Thymus (tissue), 11 donors: ENCODE results near the gene ZNF740. TPM values are rescaled to one million over a fixed set of nuclear protein-coding genes. Genes with fewer than 3 reads are reported as not detected.

ENCODE experiments used
- DNase-seq, 9 donors: peaks; one replicate each; pipeline ENCODE4 v3.0.0-alpha.2; 2013; ENCODE audit warnings: low spot score in 9 of 9, low read depth in 6 of 9, missing footprints in 1 of 9
- H3K27ac ChIP-seq, 2 donors: one replicate each; pipeline ENCODE4 v1.5.1; 2013; ENCODE audit warnings: control low read depth in 1 of 2, low read depth in 1 of 2, low read length in 1 of 2, mild to moderate bottlenecking in 1 of 2, moderate library complexity in 1 of 2
- H3K27me3 ChIP-seq, 2 donors: one replicate each; pipeline ENCODE4 v1.5.1; 2013; ENCODE audit warnings: low read length in 1 of 2; ENCODE audit not compliant: control insufficient read depth in 2 of 2, insufficient read depth in 1 of 2
- H3K36me3 ChIP-seq, 2 donors: one replicate each; pipeline ENCODE4 v1.5.1; 2013; ENCODE audit warnings: low read length in 1 of 2, mild to moderate bottlenecking in 1 of 2, moderate library complexity in 1 of 2; ENCODE audit not compliant: control insufficient read depth in 2 of 2, insufficient read depth in 2 of 2
- H3K4me1 ChIP-seq, 2 donors: one replicate each; pipeline ENCODE4 v1.5.1; 2013; ENCODE audit warnings: low read length in 2 of 2; ENCODE audit not compliant: control insufficient read depth in 2 of 2, insufficient read depth in 2 of 2
- H3K4me3 ChIP-seq, 2 donors: one replicate each; pipeline ENCODE4 v1.5.1; 2013; ENCODE audit warnings: low read length in 2 of 2, control low read depth in 1 of 2, mild to moderate bottlenecking in 1 of 2
- H3K9me3 ChIP-seq, 2 donors: one replicate each; pipeline ENCODE4 v1.5.1; 2013; ENCODE audit warnings: low read length in 1 of 2, mild to moderate bottlenecking in 1 of 2; ENCODE audit not compliant: control insufficient read depth in 2 of 2, insufficient read depth in 1 of 2
- WGBS: extraction: QIAGEN DNeasy Blood & Tissue Kit; methylation state at CpG from one replicate; pipeline ENCODE4 v1.1.7; 2013; 5-methylcytosine and 5-hydroxymethylcytosine counted together
- polyA plus RNA-seq: library from polyadenylated mRNA; stranded (reverse); fragments of 200-250 nt; gene quantifications from one replicate; pipeline ENCODE4 v1.2.3, GENCODE V29; 2013
- total RNA-seq: library from RNA; stranded (reverse); fragments of 120-200 nt; gene quantifications from one replicate; pipeline ENCODE4 v1.2.4, GENCODE V29; 2013
- donor health status: healthy.

Gene ZNF740
- total and polyA plus RNA-seq, 2 donors, result 10.3 to 22.6 TPM

DNA sequence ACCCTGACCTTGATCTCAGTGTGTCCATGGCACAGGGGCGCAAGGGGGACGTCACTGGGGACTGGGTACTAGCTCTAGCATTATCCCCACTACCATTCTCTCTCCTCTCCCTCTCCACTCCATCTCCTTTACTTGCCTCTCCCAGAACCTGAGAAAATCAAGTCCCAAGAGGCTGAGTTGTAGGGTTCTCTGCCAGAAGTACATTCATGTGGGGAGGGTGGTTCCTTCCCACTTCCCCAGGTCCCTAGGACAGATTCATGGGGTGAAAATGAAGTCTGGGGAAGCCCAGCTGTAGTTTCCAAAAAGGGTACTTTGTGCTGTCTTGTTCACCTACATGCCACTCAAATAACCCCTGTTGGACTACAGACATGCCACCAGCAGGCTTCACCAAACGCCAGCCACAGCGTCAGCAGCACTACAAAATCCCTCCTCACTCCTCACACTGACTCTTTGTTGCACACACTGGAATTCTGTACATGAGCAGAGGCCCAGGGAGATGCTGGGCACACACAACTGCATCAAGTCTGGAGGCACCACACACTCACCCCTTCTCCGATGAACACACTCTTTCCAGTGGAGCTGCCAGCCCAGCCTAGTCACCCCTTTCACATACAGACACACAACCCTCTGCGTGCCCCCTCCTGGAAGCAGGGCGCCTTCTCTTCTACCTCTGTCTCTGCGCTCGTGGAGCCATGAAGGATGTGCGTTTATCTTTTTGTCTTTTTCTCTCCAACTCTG is 44.5 kb downstream of the ZNF740 start:
- 93% methylated on average over 10 of the region's 10 CpGs for WGBS
- Histone ChIP-seq H3K4me1 (peaks cover 14 to 56% of the 10 kb centered on the region in 2 donors), H3K36me3 (no peaks in the 10 kb centered on the region), H3K9me3 (no peaks in the 10 kb centered on the region), H3K27ac (peak overlapping the region; percentile 50), H3K27me3 (peaks cover 0 to 27% of the 10 kb centered on the region in 2 donors), H3K4me3 (no peak overlapping the region)
- no peak for DNase-seq

DNA sequence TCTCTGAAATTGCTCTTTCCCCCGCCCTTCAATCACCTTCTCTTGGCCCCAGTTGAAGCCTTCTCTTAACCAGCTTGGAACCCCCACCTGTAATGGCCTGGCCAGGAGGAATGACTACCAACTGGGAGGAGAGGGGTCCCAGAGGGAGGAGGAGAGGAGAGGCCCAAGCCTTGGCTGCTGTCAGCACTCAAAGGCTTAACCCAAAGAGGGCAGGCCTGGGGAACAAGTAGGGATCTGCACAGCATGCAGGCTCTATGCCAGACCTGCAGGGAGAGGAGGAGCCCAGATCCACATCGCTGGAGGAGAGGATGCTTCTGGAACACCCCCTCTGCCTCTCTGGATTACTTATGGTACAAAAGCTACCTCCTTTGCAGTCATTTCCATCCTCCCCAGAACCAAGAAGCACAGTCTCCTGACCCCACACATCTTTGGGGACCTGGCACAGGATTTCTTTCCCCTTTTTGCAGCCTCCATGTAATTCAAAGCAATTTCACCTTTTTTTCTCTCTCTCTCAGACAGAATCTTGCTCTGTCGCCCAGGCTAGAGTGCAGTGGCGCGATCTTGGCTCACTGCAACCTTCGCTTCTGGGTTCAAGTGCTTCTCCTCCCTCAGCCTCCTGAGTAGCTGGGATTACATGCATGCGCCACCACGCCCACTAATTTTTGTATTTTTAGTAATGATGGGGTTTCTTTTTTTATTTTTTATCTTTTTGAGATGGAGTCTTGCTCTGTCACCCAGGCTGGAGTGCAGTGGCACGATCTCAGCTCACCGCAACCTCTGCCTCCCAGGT is 45.3 kb downstream of the ZNF740 start:
- H3K36me3 ChIP-seq, result no peaks in the 10 kb centered on the region
- peaks cover 14 to 50% of the 10 kb centered on the region in 2 donors for H3K4me1 ChIP-seq
- H3K4me3 ChIP-seq, result no peak overlapping the region
- H3K27ac ChIP-seq, result peak overlapping the region; percentile 1 to 50
- no peaks in the 10 kb centered on the region for H3K9me3 ChIP-seq
- DNase-seq, result no peak
- 97% methylated on average over 10 of the region's 10 CpGs for WGBS
- peaks cover 0 to 26% of the 10 kb centered on the region in 2 donors for H3K27me3 ChIP-seq

- DNase-seq, result no peak
- peaks cover 0 to 7% of the 10 kb centered on the region in 2 donors for H3K9me3 ChIP-seq
- H3K27ac ChIP-seq, result no peak overlapping the region
- 96% methylated on average over 4 of the region's 4 CpGs for WGBS
- peaks cover 5 to 30% of the 10 kb centered on the region in 2 donors for H3K27me3 ChIP-seq
- H3K4me3 ChIP-seq, result no peak overlapping the region
- no peaks in the 10 kb centered on the region for H3K36me3 ChIP-seq
- peaks cover 16 to 53% of the 10 kb centered on the region in 2 donors for H3K4me1 ChIP-seq
These were observed 46.3 kb downstream of the ZNF740 start for GRCh38 chr12:53226815-53227214.

GRCh38 chr12:53227341-53227740 is 46.8 kb downstream of the ZNF740 start:
- H3K27ac ChIP-seq, result no peak overlapping the region
- DNase-seq, result no peak
- no peaks in the 10 kb centered on the region for H3K36me3 ChIP-seq
- no peak overlapping the region for H3K4me3 ChIP-seq
- WGBS, result over 99% methylated on average over 11 of the region's 11 CpGs
- peaks cover 0 to 7% of the 10 kb centered on the region in 2 donors for H3K9me3 ChIP-seq
- H3K27me3 ChIP-seq, result peaks cover 7 to 32% of the 10 kb centered on the region in 2 donors
- peaks cover 16 to 50% of the 10 kb centered on the region in 2 donors for H3K4me1 ChIP-seq

- no peak overlapping the region for H3K4me3 ChIP-seq
- no peak for DNase-seq
- H3K27me3 ChIP-seq, result peaks cover 7 to 33% of the 10 kb centered on the region in 2 donors
- no peaks in the 10 kb centered on the region for H3K36me3 ChIP-seq
- H3K4me1 ChIP-seq, result peaks cover 18 to 50% of the 10 kb centered on the region in 2 donors
- H3K9me3 ChIP-seq, result peaks cover 0 to 7% of the 10 kb centered on the region in 2 donors
- 94% methylated on average over 1 of the region's 1 CpG for WGBS
- H3K27ac ChIP-seq, result no peak overlapping the region
These were observed 47.3 kb downstream of the ZNF740 start for GRCh38 chr12:53227836-53228235.

DNA sequence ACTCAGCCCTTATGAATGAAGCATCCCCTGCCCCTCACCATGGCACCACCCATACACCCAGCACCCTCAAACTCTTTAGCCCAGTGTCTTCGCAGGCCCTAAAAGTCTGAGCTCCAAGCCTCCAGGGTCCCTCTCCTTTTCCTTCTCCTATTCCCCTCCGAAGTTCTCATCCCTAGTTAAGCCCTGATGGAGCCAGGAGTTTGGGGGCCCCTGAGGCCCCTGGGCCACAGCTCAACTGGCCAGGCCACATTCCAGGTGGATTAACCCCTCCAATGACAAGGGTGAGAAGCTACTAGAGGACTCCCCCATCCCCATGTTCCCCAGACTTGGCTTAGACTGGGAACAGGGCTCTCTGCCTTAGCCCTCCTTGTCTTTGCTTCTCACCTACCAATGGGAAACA is 48.9 kb downstream of the ZNF740 start:
- no peak for DNase-seq
- Histone ChIP-seq H3K27ac (no peak overlapping the region), H3K9me3 (peaks cover 0 to 13% of the 10 kb centered on the region in 2 donors), H3K4me3 (no peak overlapping the region), H3K36me3 (no peaks in the 10 kb centered on the region), H3K4me1 (peaks cover 17 to 50% of the 10 kb centered on the region in 2 donors), H3K27me3 (peaks cover 7 to 47% of the 10 kb centered on the region in 2 donors)
- 100% methylated on average over 2 of the region's 2 CpGs for WGBS

- no peaks in the 10 kb centered on the region for H3K36me3 ChIP-seq
- 96% methylated on average over 10 of the region's 10 CpGs for WGBS
- no peak for DNase-seq
- peaks cover 0 to 13% of the 10 kb centered on the region in 2 donors for H3K9me3 ChIP-seq
- H3K4me1 ChIP-seq, result peaks cover 22 to 50% of the 10 kb centered on the region in 2 donors
- peaks cover 7 to 50% of the 10 kb centered on the region in 2 donors for H3K27me3 ChIP-seq
- no peak overlapping the region for H3K4me3 ChIP-seq
- no peak overlapping the region for H3K27ac ChIP-seq
These were observed 49.8 kb downstream of the ZNF740 start for GRCh38 chr12:53230108-53230845.

GRCh38 chr12:53231671-53231920 is 51.1 kb downstream of the ZNF740 start:
- WGBS, result 7% methylated on average over 9 of the region's 9 CpGs
- Histone ChIP-seq H3K9me3 (peaks cover 0 to 13% of the 10 kb centered on the region in 2 donors), H3K4me3 (peak overlapping the region; percentile 23 to 49), H3K36me3 (no peaks in the 10 kb centered on the region), H3K4me1 (peaks cover 35 to 56% of the 10 kb centered on the region in 2 donors), H3K27ac (no peak overlapping the region), H3K27me3 (peaks cover 7 to 50% of the 10 kb centered on the region in 2 donors)
- no peak for DNase-seq
